SK-N-SH treated with all-trans-retinoic acid at 6 μM for 48 hours (cell line): ENCODE results near the gene AMPD3.

Experiments
- ARNTL ChIP-seq: fragments of 450-650 bp; formaldehyde crosslinking; IDR thresholded peaks from 2 replicates; pipeline ENCODE4 v1.5.0; 2020; ENCODE audit warnings: low read depth, mild to moderate bottlenecking, moderate library complexity, borderline replicate concordance
- ESRRG ChIP-seq: fragments of 250-450 bp; sonication (Bioruptor Pico); IDR thresholded peaks from 2 replicates; pipeline ENCODE4 v1.6.1; 2021; ENCODE audit warnings: mild to moderate bottlenecking
- GLIS3 ChIP-seq: fragments of 250-450 bp; sonication (Bioruptor Pico); IDR thresholded peaks from 2 replicates; pipeline ENCODE4 v1.5.0; 2020; ENCODE audit warnings: mild to moderate bottlenecking, moderate library complexity
- RARB ChIP-seq: fragments of 250-450 bp; sonication (Bioruptor Pico); IDR thresholded peaks from 2 replicates; pipeline ENCODE4 v1.8.0; 2021; ENCODE audit warnings: mild to moderate bottlenecking, moderate library complexity
- TCF4 ChIP-seq: fragments of 250-450 bp; sonication (Bioruptor Pico); IDR thresholded peaks from 2 replicates; pipeline ENCODE4 v1.8.0; 2021; ENCODE audit warnings: mild to moderate bottlenecking, moderate library complexity, borderline replicate concordance
- ZC3H10 ChIP-seq: fragments of 250-450 bp; sonication (Bioruptor Pico); IDR thresholded peaks from 2 replicates; pipeline ENCODE4 v1.5.1; 2021; ENCODE audit warnings: mild to moderate bottlenecking, moderate library complexity
- ZNF565 ChIP-seq: fragments of 450-650 bp; formaldehyde crosslinking; conservative IDR thresholded peaks from 2 replicates; pipeline ENCODE4 v1.5.0; 2020; ENCODE audit warnings: low read depth, mild to moderate bottlenecking, moderate library complexity
- ZNF8 ChIP-seq: fragments of 450-650 bp; formaldehyde crosslinking; IDR thresholded peaks from 2 replicates; pipeline ENCODE4 v1.5.0; 2020; ENCODE audit warnings: mild to moderate bottlenecking, moderate library complexity
- TF ChIP-seq, protein P1 (sequence below): fragments of 250-450 bp; sonication (Bioruptor Pico); IDR thresholded peaks from 2 replicates; pipeline ENCODE4 v1.5.1; 2020; ENCODE audit warnings: low read depth, mild to moderate bottlenecking, moderate library complexity

DNA sequence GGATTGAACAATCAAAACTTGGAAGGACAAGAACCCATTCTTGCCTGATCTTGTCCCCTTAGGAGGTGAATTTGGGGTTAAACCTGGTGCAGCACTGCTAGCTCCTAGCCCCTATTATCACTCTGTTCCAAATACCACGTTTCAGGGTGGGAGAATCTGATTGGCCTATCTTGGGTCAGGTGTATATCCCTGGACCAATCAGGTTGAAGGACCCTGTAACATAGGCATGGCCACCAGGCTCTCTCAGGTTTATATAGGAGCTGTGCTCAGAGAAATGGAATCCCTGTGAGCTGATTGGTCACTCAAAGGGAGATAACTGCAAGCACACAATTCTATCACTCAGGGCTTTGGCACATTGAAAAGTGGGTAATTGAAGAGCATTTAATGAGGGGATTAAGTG is 26.6 kb upstream of the AMPD3 start:
- no peak for TF ChIP-seq GLIS3 (CRISPR knock-in tag)
- TF ChIP-seq ZC3H10 (CRISPR knock-in tag): no peak
- no peak for TF ChIP-seq ZNF565
- TF ChIP-seq, protein P1, sequence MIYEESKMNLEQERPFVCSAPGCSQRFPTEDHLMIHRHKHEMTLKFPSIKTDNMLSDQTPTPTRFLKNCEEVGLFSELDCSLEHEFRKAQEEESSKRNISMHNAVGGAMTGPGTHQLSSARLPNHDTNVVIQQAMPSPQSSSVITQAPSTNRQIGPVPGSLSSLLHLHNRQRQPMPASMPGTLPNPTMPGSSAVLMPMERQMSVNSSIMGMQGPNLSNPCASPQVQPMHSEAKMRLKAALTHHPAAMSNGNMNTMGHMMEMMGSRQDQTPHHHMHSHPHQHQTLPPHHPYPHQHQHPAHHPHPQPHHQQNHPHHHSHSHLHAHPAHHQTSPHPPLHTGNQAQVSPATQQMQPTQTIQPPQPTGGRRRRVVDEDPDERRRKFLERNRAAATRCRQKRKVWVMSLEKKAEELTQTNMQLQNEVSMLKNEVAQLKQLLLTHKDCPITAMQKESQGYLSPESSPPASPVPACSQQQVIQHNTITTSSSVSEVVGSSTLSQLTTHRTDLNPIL (CRISPR knock-in tag): no peak
- TF ChIP-seq ZNF8 (CRISPR knock-in tag): no peak
- no peak for TF ChIP-seq ESRRG (CRISPR knock-in tag)
- TF ChIP-seq ARNTL (CRISPR knock-in tag): no peak
- TF ChIP-seq TCF4 (CRISPR knock-in tag): no peak
- no peak for TF ChIP-seq RARB
